Measurements from ENCODE around the gene ATAD5. TPM values are rescaled to one million over a fixed set of nuclear protein-coding genes. Genes with fewer than 3 reads are reported as not detected.

ATAD5 gene
- total RNA-seq, 1 donor from 2014 or later: under 0.01 TPM

GRCh38 chr17:30793282-30793977 is 38.3 kb upstream of the ATAD5 start:
- no peak overlapping the region for H3K4me3 ChIP-seq
- H3K27me3 ChIP-seq: no peaks in the 10 kb centered on the region
- no peak overlapping the region for H3K27ac ChIP-seq
- H3K4me1 ChIP-seq: no peaks in the 10 kb centered on the region
- H3K36me3 ChIP-seq: peaks cover 50 to 66% of the 10 kb centered on the region in 2 donors
- no peak for DNase-seq (ENCODE audit: low spot score in 2 of 2)
- intact Hi-C loops (cut with DNase I): no loop called here
- no peak for TF ChIP-seq CTCF (IDR thresholded peaks at IDR 0.05)
- H3K9me3 ChIP-seq: no peaks in the 10 kb centered on the region

DNA sequence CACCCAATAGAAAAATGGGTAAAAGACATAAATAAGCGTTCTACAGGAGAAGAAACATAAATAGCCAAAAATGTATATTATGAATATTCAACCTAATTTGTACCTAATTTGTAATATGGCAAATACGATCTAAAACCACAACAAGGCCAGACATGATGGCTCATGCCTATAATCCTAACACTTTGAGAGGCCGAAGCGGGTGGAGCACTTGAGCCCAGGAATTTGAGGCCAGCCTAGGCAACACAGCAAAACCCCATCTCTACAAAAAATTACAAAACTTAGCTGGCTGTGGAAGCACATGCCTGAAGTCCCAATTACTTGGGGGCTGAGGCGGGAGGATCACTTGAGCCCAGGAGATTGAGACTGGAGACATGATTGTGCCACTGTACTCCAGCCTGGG is 37.4 kb upstream of the ATAD5 start:
- intact Hi-C loops (cut with DNase I): no loop called here

GRCh38 chr17:30796016-30796415 is 35.8 kb upstream of the ATAD5 start:
- no peaks in the 10 kb centered on the region for H3K9me3 ChIP-seq
- H3K27ac ChIP-seq: no peak overlapping the region
- H3K4me1 ChIP-seq: no peaks in the 10 kb centered on the region
- no peak for TF ChIP-seq CTCF (IDR thresholded peaks at IDR 0.05)
- H3K4me3 ChIP-seq: no peak overlapping the region
- intact Hi-C loops (cut with DNase I): no loop called here
- H3K27me3 ChIP-seq: no peaks in the 10 kb centered on the region
- H3K36me3 ChIP-seq: peaks cover 57 to 73% of the 10 kb centered on the region in 2 donors
- no peak for DNase-seq (ENCODE audit: low spot score in 2 of 2)

More for the DNA sequence above, 37.4 kb upstream of the ATAD5 start:
- Histone ChIP-seq H3K4me1 (no peaks in the 10 kb centered on the region), H3K27ac (no peak overlapping the region), H3K27me3 (no peaks in the 10 kb centered on the region), H3K4me3 (no peak overlapping the region), H3K36me3 (peaks cover 52 to 65% of the 10 kb centered on the region in 2 donors), H3K9me3 (no peaks in the 10 kb centered on the region)
- no peak for DNase-seq (ENCODE audit: low spot score in 2 of 2)
- TF ChIP-seq CTCF (IDR thresholded peaks at IDR 0.05): no peak

- no peak overlapping the region for H3K4me3 ChIP-seq
- no peak for TF ChIP-seq CTCF (IDR thresholded peaks at IDR 0.05)
- intact Hi-C loops (cut with DNase I): no loop called here
- H3K4me1 ChIP-seq: no peaks in the 10 kb centered on the region
- no peaks in the 10 kb centered on the region for H3K9me3 ChIP-seq
- no peak for DNase-seq (ENCODE audit: low spot score in 2 of 2)
- H3K36me3 ChIP-seq: peaks cover 47 to 59% of the 10 kb centered on the region in 2 donors
- no peak overlapping the region for H3K27ac ChIP-seq
- no peaks in the 10 kb centered on the region for H3K27me3 ChIP-seq
Observed at GRCh38 chr17:30801671-30802070, 30.1 kb upstream of the ATAD5 start.

- no peaks in the 10 kb centered on the region for H3K9me3 ChIP-seq
- H3K36me3 ChIP-seq: peaks cover 27 to 38% of the 10 kb centered on the region in 2 donors
- DNase-seq (ENCODE audit: low spot score in 2 of 2): no peak
- no peaks in the 10 kb centered on the region for H3K27me3 ChIP-seq
- intact Hi-C loops (cut with DNase I): no loop called here
- H3K27ac ChIP-seq: no peak overlapping the region
- no peaks in the 10 kb centered on the region for H3K4me1 ChIP-seq
- H3K4me3 ChIP-seq: no peak overlapping the region
- no peak for TF ChIP-seq CTCF (IDR thresholded peaks at IDR 0.05)
Observed at GRCh38 chr17:30805944-30806456, 25.8 kb upstream of the ATAD5 start.

All from ascending aorta (tissue), 2 donors.